HG03139 (cell line): ENCODE results near the gene LILRA6.
"Not testable (repeated sequence)": the region's sequence is repeated elsewhere in the genome, so short reads cannot be mapped to it uniquely, and the experiment has no call there.

Experiments
- ATAC-seq: cut with Tn5 transposase; IDR thresholded peaks from one replicate; pipeline ENCODE4 v1.9.1; 2021; ENCODE audit not compliant: unreplicated experiment

The LILRA6 gene

GRCh38 chr19:54231077-54231931 is 11.3 kb downstream of the LILRA6 start:
- no peak for ATAC-seq

- ATAC-seq, result no peak
Observed at GRCh38 chr19:54230031-54230430, 12.6 kb downstream of the LILRA6 start.

DNA sequence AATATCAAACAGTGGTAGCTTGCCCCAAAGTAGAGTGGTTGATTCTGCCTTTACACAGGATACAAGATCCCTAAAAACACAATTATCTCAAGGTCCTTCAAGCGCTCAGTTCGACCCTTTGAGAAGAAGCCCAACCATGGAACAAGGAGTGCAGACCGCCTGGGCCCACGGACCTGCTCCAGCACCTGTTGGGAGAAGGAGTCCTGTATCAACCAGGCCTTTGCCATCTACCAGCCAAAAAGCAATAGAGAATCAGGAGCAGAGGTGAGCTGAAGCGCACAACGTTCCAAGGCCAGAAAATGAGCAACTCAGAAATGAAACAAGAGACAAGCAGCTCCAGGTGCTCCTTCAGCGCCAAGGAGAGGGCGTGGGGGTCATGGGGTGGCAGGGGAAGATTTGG is 13.4 kb downstream of the LILRA6 start:
- ATAC-seq, result no peak

GRCh38 chr19:54224619-54225018 is 18.0 kb downstream of the LILRA6 start:
- not testable (repeated sequence) for ATAC-seq

- ATAC-seq, result not testable (repeated sequence)
Observed at GRCh38 chr19:54223937-54224281, 18.7 kb downstream of the LILRA6 start.

GRCh38 chr19:54223277-54223936 is 19.2 kb downstream of the LILRA6 start:
- ATAC-seq, result not testable (repeated sequence)

GRCh38 chr19:54222474-54223276 is 19.9 kb downstream of the LILRA6 start, which contains the start of gene LILRB3:
LILRB3 (minus strand) TSS chr19:54223007; CDS start chr19:54222976, 31 bp downstream.
- ATAC-seq, result not testable (repeated sequence)

- not testable (repeated sequence) for ATAC-seq
Observed at GRCh38 chr19:54221947-54222346, 20.6 kb downstream of the LILRA6 start.

GRCh38 chr19:54219702-54220101 is 22.9 kb downstream of the LILRA6 start:
- not testable (repeated sequence) for ATAC-seq

DNA sequence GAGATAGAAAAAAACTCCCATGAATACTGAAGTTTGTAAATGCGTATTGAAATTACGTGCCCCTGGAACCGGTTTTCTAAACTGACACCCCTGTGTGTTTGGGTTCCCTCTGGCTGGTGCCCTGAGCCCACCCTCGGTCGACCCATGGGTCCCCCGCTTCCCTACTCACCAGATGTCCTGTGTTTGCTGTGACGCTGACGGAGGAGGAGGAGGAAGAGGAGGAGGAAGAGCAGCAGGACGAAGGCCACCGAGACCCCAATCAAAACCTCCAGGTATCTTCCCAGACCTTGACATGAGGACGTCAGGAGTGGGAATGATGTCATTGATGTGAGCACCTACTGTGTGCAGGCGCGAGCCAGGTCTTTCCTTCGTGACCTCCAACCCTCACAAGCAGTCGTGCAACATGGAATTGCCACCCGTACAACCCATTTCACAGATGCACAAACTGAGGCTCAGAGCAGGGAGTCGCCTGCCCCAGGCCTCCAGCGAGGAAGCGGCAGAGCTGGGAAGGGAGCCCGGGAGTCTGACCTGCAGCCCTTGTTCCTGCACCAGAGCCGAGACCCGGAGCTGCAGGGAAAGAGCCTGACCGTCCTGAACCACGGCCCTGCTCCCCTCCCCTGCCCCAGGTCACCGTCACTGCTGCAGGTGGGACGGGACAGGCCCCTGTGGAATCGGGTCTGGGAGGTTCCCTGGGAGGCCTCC is 23.5 kb downstream of the LILRA6 start:
- ATAC-seq, result no peak

GRCh38 chr19:54218259-54218658 is 24.3 kb downstream of the LILRA6 start:
- no peak for ATAC-seq

GRCh38 chr19:54217517-54218247 is 24.9 kb downstream of the LILRA6 start:
- not testable (repeated sequence) for ATAC-seq

GRCh38 chr19:54216869-54217268 is 25.7 kb downstream of the LILRA6 start:
- no peak for ATAC-seq

DNA sequence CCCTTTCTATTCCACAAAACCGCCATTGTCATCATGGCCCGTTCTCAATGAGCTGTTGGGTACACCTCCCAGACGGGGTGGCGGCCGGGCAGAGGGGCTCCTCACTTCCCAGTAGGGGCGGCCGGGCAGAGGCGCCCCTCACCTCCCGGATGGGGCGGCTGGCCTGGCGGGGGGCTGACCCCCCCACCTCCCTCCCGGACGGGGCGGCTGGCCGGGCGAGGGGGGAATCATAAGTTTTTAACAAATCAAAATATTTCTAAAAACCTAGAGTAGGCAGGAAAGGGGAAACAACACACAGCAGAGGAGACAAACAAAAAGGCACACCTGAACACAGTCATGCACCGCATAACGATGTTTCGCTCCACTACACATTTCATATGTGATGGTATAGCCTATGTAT is 27.9 kb downstream of the LILRA6 start:
- ATAC-seq, result not testable (repeated sequence)

GRCh38 chr19:54214217-54214616 is 28.4 kb downstream of the LILRA6 start:
- ATAC-seq, result not testable (repeated sequence)

GRCh38 chr19:54211235-54211634 is 31.4 kb downstream of the LILRA6 start:
- no peak for ATAC-seq

GRCh38 chr19:54209811-54210494 is 32.6 kb downstream of the LILRA6 start:
- no peak for ATAC-seq

- ATAC-seq, result no peak
Observed at GRCh38 chr19:54209058-54209810, 33.4 kb downstream of the LILRA6 start.

- ATAC-seq, result no peak
Observed at GRCh38 chr19:54208784-54209057, 33.9 kb downstream of the LILRA6 start.
